Dedifferentiated amniotic fluid mesenchymal stem cell (primary cell): ENCODE data around the gene EPHB3.

Experiments
- DNase-seq: peaks from one replicate; pipeline ENCODE4 v3.0.0-alpha.2; 2016; ENCODE audit errors: extremely low spot score

EPHB3 gene

GRCh38 chr3:184564685-184565385, 3.2 kb downstream of the EPHB3 start:
- no peak for DNase-seq

- DNase-seq = peak; percentile 76
These were observed 4.0 kb downstream of the EPHB3 start for GRCh38 chr3:184565421-184566211.

GRCh38 chr3:184566441-184567414, 5.1 kb downstream of the EPHB3 start:
- DNase-seq = no peak

GRCh38 chr3:184567946-184568559, 6.5 kb downstream of the EPHB3 start:
- DNase-seq = no peak

GRCh38 chr3:184568560-184568923, 7.0 kb downstream of the EPHB3 start:
- no peak for DNase-seq

GRCh38 chr3:184568924-184569829, 7.6 kb downstream of the EPHB3 start:
- DNase-seq = peak; percentile 98

GRCh38 chr3:184570035-184570434, 8.4 kb downstream of the EPHB3 start:
- DNase-seq = no peak

GRCh38 chr3:184570489-184570888, 8.9 kb downstream of the EPHB3 start:
- DNase-seq = no peak

GRCh38 chr3:184571750-184572377, 10.3 kb downstream of the EPHB3 start:
- no peak for DNase-seq

GRCh38 chr3:184572633-184573270, 11.2 kb downstream of the EPHB3 start:
- no peak for DNase-seq

GRCh38 chr3:184574515-184575417, 13.2 kb downstream of the EPHB3 start:
- DNase-seq = no peak

- DNase-seq = no peak
These were observed 14.1 kb downstream of the EPHB3 start for GRCh38 chr3:184575701-184576100.

GRCh38 chr3:184576457-184577240, 15.1 kb downstream of the EPHB3 start:
- DNase-seq = no peak

- no peak for DNase-seq
These were observed 16.0 kb downstream of the EPHB3 start for GRCh38 chr3:184577546-184577945.

GRCh38 chr3:184578218-184578617, 16.6 kb downstream of the EPHB3 start:
- no peak for DNase-seq

GRCh38 chr3:184578822-184579221, 17.2 kb downstream of the EPHB3 start:
- DNase-seq = no peak

GRCh38 chr3:184579513-184579912, 17.9 kb downstream of the EPHB3 start:
- DNase-seq = no peak

GRCh38 chr3:184580376-184580775, 18.8 kb downstream of the EPHB3 start:
- no peak for DNase-seq
